Measurements from ENCODE around the gene DOCK1.
"Not testable (repeated sequence)": the region's sequence is repeated elsewhere in the genome, so short reads cannot be mapped to it uniquely, and the experiment has no call there.

The DOCK1 gene

DNA sequence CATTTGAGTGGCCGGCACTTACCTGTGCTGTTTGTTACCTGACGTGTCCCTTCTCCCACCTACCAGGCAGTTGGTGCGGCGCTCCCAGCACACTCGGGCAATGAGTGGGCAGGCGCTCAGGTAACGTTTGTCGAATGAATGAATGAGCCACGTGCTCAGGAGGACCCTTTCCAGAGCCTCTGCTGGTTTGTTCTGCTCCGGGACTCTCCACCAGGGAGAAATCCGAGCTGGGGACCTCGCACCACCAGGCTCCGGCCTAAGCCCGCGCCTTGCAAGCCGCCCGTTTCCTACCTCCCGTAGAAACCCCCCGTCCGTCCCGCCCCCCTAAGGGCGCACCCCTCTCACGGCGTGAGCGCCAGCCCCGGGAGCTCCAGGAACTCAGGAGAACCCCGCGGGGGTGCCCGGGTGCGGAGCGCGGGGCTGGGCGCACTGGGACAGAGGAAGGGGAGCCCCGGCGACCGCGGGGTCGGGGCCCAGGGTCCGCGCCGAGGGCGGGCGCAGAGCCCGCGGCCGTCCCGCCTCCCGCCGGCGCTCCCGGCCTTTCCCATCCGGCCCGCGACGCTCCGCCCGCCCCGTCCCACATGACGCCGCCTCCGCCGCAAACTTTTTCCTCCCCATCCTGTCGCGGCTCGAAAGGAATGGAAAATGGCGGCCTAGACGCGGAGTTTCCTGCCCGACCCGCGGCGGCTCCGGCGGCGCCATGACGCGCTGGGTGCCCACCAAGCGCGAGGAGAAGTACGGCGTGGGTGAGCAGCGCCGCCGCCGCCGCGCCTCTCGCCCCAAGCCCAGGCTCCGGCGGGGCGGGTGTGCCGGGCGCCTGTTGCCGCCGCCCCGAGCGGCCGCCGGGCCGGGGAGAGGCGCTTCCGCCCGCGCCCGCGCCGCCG is at the start of gene DOCK1:
Gene DOCK1 (plus strand): TSS at position 611 of the 884 bp plus-strand sequence. CDS start 90 bp downstream, at position 701.
- no peak for DNase-seq (ENCODE audit: low read depth in 2 of 2)

DNA sequence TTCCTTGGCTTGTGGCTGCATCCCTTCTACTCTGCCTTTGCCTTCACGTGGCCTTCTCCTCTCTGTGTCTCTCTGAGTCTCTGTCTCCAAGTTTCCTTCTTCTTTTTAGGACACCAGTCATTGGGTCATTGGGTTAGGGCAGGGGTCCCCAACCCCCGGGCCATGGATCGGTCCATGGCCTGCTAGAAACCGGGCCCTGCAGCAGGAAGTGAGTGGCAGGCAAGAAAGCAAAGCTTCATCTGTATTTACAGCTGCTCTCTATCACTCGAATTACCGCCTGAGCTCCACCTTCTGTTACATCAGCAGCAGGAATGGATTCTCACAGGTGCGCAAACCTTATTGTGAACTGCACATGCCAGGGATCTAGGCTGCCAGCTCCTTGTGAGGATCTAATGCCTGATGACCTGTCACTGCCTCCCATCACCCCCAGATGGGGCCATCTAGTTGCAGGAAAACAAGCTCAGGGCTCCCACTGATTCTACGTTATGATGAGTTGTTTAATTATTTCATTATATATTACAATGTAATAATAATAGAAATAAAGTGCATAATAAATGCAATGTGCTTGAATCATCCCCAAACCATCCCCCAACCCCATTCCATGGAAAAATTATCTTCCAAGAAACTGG is 47.9 kb upstream of the DOCK1 start:
- no peak for DNase-seq (ENCODE audit: low read depth in 2 of 2)

DNA sequence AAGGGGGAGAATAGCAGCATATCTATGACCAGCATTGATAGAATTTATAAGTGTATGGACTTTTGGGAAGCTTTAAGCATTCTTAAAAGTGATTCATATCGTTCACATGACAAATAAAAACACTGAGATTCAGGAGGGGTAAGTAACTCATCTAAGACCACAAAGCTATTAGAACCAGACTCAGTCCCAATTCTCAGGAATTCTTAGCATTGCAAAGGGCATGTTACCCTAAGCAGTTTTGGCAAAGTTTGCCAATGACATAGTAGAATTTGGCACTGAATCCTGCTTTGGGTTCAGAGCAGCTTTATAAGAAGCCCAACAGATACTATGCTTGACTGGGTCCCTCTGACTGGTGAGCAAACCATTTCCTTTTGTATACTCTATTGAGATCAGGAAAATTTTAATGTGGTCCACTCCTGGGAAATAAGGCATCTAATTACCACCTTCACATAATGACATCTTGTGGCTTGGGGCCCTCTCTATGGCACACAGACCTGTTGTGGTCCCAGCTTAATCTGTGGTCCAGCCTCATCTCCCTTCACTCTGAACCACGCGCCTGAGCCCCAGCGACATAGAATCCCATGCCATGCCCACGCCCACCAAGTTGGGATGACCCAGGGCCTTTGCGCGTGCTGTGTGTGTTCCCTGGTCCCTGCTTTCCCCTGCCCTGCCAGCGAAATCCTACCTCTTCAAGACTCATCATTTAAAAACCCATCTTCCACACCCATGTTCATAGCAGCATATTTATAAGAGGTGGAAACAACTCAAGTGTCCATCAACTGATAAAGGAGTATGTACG is 37.5 kb upstream of the DOCK1 start:
- no peak for DNase-seq (ENCODE audit: low read depth in 2 of 2)

DNA sequence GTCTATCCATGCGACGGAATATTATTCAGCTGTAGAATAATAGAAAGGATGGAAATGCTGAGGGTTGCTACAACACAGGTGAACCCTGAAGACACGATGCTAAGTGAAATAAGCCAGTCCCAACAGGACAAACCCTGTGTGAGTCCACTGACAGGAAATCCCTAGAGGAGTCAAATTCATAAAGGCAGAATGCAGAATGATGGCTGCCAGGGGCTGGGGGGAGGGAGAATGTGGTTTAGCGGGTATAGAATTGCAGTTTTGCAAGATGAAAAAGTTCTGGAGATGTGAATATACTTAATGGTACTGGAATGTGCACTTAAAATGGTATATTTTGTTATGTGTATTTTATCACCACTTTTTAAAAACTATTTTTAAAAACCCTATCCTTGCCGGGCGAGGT is 36.9 kb upstream of the DOCK1 start:
- DNase-seq (ENCODE audit: low read depth in 2 of 2): no peak

DNA sequence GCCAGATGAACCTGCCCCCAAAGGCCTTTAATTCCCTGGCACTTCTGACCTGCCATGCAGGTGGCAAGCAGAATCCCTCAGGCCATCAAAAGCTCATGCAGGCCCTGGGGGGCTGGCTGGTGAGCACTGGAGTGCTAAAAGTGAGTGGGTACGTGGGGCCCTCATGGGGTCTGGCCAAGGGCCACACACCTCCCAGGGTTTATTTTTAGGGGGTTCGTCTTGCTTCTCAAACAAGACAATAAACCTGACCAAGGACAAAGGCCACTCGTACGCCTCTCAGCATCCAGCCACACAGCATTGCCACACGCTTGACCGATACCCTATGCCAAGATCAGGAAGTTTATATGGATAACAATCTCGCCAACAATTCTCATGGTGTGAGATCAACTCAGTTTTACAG is 33.1 kb upstream of the DOCK1 start:
- DNase-seq (ENCODE audit: low read depth in 2 of 2): no peak

DNA sequence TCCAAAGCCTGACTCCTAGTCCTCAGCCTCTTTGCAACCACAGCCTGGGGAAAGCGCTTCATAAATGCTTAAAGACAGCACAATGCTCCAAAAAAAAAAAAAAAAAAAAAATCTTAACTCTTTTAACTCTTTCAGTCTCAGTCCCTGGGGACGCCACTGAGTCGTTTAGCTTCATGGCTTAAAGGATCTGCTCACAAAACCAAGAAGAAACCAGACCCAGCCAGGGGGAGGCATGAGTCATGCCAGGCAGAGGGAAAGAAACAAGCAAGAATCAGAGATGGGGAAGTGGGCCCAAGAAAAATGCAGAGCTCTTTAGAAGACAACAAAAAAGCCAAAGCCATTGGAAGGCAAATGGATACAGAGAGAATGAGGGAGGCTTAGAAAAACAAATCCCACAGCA is 32.5 kb upstream of the DOCK1 start:
- no peak for DNase-seq (ENCODE audit: low read depth in 2 of 2)

DNA sequence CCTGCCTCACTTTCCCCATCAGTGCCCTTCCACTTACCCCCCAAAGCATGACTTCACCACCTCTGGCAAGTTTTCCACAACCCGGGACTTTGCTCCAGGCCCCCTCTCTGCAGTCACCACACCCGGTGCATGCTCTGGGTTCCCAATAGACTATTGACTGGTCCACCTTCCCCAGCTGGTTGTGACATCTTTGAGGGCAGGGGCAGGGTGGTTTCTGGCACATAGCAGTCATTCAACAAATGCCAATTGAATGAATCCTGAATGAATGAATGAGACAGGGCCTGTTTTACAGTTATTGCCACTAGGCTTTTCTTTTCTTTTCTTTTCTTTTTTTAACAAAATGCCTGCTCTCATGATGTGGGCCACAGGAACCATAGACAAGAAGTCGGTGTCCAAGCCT is 28.8 kb upstream of the DOCK1 start:
- DNase-seq (ENCODE audit: low read depth in 2 of 2): no peak

DNA sequence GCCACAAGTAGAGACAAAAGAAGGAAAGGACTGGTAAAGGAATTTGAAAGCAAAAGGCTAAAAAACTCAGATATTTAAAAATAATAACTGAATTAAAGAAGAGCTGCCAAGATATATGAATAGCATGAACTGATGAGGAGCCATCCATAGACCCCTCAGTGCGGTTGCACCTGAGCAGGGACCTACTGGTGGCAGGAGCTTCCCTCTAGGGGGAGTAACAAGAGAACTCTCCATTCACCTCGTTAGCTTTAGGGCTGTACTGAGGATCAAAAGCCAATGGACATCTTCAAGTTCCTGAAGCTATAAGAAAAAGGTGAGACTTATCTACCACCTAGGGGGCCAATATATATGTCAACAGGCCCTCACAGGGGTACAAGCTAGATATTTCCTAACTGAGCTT is 27.8 kb upstream of the DOCK1 start:
- no peak for DNase-seq (ENCODE audit: low read depth in 2 of 2)

DNA sequence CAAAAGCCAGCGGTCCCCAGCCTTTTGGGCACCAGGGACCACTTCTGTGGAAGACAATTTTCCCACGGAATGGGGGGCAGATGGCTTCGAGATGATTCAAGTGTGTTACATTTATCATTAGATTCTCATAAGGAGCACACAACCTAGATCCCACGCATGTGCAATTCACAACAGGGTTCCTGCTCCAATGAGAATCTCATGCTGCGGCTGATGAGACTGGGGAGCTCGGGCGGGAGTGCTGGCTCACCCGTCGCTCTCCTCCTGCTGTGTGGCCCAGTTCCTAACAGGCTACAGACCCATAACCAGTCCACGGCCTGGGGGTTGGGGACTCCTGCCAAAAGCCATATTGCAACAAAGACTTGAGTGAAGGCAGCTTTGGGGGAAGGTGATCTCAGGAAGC is 26.6 kb upstream of the DOCK1 start:
- DNase-seq (ENCODE audit: low read depth in 2 of 2): no peak

DNA sequence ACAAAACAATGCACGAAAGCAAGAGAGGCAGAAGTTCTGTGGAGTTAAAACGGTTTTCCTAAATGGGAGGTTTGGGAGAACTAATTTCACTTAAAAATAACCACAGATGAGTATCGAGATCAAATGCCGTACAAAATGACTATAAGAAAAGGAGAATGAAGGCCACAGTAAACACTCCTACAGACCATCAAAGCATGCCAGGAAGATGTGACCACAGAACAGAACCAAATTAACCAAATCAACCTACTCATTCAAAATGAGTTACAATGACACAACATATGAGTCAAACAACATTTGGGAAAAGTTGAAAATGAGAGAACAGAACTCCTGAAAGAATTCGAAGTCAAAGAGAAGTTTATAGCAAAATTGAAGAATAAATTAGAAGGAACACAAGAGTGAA is 24.3 kb upstream of the DOCK1 start:
- DNase-seq (ENCODE audit: low read depth in 2 of 2): no peak

DNA sequence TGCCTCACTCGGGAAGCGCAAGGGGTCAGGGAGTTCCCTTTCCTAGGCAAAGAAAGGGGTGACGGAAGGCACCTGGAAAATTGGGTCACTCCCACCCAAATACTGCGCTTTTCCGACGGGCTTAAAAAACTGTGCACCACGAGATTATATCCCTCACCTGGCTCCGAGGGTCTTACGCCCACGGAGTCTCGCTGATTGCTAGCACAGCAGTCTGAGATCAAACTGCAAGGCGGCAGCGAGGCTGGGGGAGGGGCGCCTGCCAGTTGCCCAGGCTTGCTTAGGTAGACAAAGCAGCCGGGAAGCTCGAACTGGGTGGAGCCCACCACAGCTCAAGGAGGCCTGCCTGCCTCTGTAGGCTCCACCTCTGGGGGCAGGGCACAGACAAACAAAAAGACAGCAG is 23.2 kb upstream of the DOCK1 start:
- DNase-seq (ENCODE audit: low read depth in 2 of 2): not testable (repeated sequence)

DNA sequence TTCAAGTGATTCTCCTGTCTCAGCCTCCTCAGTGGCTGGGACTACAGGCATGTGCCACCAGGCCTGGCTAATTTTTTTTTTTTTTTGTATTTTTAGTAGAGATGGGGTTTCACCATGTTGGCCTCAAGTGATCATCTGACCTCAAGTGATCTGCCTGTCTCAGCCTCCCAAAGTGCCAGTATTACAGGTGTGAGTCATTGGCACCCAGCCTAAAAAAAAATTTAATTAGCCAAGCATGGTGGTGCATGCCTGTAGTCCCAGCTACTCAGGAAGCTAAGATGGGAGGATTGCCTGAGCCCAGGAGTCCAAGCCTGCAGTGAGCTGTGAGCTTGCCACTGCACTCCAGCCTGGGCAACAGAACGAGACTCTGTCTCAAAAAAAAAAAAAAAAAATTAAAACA is 16.8 kb upstream of the DOCK1 start:
- not testable (repeated sequence) for DNase-seq (ENCODE audit: low read depth in 2 of 2)

DNA sequence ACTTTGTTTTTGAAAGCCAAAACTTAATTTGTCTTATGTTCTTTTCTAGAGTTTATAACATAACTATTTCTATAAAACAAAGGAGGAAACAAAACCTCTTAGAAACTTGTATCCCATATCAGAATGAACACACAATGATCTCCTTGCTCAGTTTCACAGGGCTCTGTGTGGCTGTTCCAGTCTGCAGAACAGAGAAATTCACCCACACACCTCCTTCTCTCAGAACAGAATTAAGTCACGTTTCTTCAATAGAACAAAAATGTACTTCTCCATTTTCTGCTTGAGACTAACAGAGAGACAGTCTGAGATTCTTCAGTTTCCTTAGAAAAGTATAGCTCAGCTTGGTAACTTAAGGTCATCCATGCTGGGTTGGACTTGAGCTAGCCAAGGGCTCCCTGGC is 15.8 kb upstream of the DOCK1 start:
- no peak for DNase-seq (ENCODE audit: low read depth in 2 of 2)

DNA sequence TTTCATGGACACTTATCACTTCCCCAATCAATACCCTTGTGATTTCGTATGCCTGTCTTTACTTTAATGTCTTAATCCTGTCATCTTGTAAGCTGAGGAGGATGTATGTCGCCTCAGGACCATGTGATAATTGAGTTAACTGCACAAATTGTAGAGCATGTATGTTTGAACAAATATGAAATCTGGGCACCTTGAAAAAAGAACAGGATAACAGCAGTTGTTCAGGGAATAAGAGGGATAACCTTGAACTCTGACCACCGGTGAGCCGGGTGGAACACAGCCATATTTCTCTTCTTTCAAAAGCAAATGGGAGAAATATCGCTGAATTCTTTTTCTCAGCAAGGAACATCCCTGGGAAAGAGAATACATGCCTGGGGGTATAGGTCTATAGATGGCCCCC is 14.4 kb upstream of the DOCK1 start:
- not testable (repeated sequence) for DNase-seq (ENCODE audit: low read depth in 2 of 2)

DNA sequence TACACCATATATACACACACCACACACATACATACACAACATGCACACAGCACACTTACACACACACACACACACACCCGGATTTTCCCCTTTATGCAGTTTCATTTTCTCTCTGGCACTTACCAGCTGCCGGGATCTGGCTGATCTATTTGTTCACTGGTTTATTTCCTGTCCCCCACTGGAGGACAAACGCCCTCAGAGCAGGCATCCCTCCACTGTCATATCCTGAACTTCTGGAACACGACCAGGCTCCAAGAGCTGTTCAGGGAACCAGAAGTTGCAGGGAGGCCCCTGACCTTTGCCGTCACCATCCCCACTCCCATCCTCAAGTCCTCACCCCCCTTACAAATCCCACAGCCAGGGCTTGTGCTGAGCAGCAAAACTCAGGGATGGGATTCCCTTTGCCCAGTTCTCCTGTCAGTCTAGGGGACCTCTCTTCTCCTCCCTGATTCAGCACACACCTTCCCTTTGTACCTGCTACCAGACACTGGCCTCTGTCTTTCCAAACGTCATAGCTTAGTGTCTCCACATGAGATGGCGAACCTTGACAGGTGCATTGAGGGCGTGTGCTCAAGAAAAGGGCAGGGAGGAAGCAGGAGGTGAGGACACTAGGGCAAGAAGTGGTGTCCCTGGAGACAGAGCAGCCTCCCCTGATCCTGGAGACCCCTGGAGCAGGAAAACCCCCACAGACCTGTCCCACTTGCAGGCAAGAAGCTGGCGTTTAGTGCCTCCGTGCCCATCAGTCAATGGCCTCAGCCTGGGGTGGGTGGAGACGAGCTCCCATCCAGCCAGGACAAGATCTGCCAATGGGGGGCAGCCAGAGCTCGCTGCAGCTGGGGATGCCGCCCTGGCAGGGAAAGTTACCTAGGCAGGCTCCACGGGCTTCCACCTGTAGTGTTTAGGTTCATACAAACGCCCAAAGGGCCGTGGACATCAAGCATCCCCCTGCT is 12.7 kb upstream of the DOCK1 start:
- no peak for DNase-seq (ENCODE audit: low read depth in 2 of 2)

DNA sequence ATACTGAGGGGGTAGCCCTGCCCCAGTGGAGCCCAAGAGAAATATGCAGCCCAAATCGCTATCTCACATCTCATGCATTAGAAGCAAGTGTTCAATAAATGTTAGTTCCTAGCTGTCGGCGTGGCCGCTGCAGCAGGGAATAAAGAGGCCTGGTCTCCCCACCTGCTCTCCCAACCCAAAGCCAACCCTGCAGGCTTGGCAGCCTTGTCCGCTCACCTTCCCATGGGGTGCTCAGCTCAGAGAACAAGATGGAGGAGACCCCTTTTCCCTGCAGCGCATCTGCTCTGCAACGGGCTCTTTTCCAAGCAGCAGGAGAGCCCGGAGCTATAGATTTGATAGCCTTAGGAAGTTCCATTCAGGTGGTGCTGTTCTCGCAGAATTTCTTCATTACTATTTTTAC is 12.0 kb upstream of the DOCK1 start:
- DNase-seq (ENCODE audit: low read depth in 2 of 2): no peak

DNA sequence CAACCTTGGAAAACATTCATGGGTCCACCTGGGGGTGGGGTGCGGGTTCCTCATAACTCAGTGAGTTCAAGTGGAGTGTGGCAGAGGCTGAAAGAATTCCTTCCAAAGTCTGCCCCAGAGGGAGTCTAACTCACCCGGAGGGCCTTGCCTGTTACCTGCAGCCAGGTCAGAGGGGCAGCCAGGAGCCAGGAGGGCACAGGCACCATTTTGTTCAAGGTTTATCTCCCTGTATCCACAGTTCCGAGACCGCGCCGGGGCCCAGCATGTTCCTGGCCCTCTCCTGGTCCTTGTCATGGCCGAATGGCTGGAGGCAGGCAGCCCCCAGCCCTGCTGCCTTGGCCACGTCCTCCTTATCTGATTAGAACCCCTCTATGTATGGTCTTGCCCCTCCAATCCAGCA is 11.4 kb upstream of the DOCK1 start:
- no peak for DNase-seq (ENCODE audit: low read depth in 2 of 2)

DNA sequence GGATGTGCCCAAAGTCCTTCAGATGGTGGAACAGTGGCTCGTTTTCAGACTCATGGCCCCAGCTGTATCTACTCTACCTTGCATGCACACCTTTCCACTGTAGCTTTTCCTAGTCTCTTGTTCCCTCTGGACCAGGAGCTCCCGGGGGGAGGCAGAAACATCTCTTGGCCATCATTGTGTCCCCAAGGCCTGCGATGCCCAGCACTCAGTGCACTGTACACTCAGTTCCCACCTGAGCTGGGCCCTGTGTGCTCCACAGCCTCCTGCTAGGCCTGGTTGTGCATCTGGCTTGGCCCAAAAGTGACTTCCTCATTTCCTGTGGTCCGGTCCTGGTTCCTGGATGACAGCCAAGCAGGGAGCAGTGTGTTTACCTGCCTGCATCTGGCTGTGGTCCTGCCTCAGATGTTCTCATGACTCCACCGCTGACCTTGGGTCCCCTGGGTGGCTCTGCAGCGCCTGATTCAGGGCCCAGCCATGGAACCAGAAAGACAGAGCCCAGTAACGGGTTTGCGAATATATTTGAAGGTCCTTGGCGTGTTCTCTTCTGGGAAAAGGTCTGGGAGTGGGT is 9.9 kb upstream of the DOCK1 start:
- no peak for DNase-seq (ENCODE audit: low read depth in 2 of 2)

DNA sequence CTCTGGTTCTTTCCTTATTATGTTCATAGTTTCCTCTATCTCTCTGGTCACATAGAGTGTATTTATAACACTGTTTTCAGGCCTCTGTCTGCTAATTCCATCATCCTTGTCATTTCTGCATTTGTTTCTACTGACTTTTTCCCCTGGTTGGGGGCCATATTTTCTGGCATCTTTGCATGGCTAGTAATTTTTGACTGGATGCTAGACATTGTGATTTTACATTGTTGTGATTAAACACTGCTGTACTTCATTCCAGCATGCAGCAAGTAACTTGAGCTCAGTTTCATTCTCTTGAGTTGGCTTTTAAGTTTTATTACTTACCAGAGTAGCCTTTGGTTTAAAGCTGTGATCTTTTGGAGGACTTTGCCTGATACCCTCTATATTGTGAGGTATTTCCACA is 6.8 kb upstream of the DOCK1 start:
- no peak for DNase-seq (ENCODE audit: low read depth in 2 of 2)

DNA sequence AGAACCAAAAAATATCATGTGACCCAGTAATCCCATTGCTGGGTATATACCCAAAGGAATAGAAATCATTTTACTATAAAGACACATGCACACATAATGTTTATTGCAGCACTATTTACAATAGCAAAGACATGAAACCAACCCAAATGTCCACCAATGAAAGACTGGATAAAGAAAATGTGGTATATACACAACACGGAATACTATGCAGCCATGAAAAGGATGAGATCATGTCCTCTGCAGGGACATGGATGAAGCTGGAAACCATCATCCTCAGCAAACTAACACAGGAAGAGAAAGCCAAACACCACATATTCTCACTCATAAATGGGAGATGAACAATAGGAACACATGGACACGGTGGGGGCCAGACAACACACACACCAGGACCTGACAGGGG is 5.7 kb upstream of the DOCK1 start:
- not testable (repeated sequence) for DNase-seq (ENCODE audit: low read depth in 2 of 2)

DNA sequence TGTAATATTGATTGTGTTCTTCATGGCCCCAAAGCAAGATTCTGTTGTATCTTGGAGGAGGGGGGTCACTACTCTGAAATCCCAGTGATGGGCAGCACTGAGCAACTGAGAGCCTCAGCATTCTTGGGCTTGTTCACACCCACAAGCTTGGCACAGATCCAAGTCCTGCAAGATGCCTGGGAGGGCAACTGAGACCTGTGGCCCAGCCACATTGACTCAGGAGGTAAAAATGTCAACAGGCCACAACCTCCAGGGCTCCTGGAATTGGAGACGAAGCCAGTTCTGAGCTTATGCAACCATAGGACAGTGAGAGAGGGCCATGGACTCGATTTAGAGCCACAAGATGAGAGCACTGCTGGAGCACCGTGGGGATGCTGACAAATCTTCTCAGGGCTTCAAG is 3.1 kb upstream of the DOCK1 start:
- DNase-seq (ENCODE audit: low read depth in 2 of 2): no peak
